AG10803 (cell line): ENCODE measurements around the gene SERINC1.

Source experiments
- DNase-seq: peaks from one replicate; pipeline ENCODE4 v3.0.0; 2010; ENCODE audit warnings: low read depth
- H3K4me3 ChIP-seq: 2 replicates; pipeline ENCODE4 v1.5.1; 2011; ENCODE audit warnings: mild to moderate bottlenecking, low read length, control low read depth
- CTCF ChIP-seq: conservative IDR thresholded peaks from 2 replicates; pipeline ENCODE4 v1.5.1; 2011; ENCODE audit warnings: mild to moderate bottlenecking, low read length, control low read depth, inconsistent platforms

Gene SERINC1

GRCh38 chr6:122393351-122393896 is 78.2 kb downstream of the SERINC1 start:
- H3K4me3 ChIP-seq: no peak overlapping the region
- TF ChIP-seq CTCF: no peak
- no peak for DNase-seq
